ENCODE data around the gene CDT1. TPM values are rescaled to one million over a fixed set of nuclear protein-coding genes. Genes with fewer than 3 reads are reported as not detected.

The CDT1 gene
- total RNA-seq, 1 experiment from 2014 or later = 160 TPM

GRCh38 chr16:88784856-88785105, 18.8 kb upstream of the CDT1 start:
- Histone ChIP-seq H3K9ac (ENCODE audit: low read length) (peak overlapping the region; percentile 94), H3K4me2 (ENCODE audit: low read length) (peak overlapping the region; percentile 92), H3K9me3 (ENCODE audit: control insufficient read depth in 1 of 2, insufficient read depth in 1 of 2, low read depth in 1 of 2, low read length in 2 of 2) (no peaks in the 10 kb centered on the region), H3K9me2 (ENCODE audit: insufficient read depth) (no peaks in the 10 kb centered on the region), H3K4me3 (replicated peaks in 1 of 2; ENCODE audit: low read depth in 1 of 2, low read length in 2 of 2) (peak overlapping the region; percentile 69 to 82), H2AFZ (ENCODE audit: low read depth, low read length, poor library complexity, severe bottlenecking) (no peak overlapping the region), H4K20me1 (ENCODE audit: insufficient read depth) (peaks cover 11% of the 10 kb centered on the region; the same call in 1 of the 2 replicates), H3K4me1 (ENCODE audit: control insufficient read depth in 1 of 2, insufficient read depth in 2 of 2, low read length in 2 of 2) (peaks cover 41 to 51% of the 10 kb centered on the region in 2 experiments), H3K79me2 (ENCODE audit: insufficient read depth, low read length) (peaks cover 52% of the 10 kb centered on the region), H3K27ac (ENCODE audit: low read depth, low read length) (peak overlapping the region; percentile 91), H3K27me3 (ENCODE audit: insufficient read depth, low read length) (no peaks in the 10 kb centered on the region), H3K36me3 (ENCODE audit: control insufficient read depth in 1 of 2, insufficient read depth in 2 of 2, low read length in 2 of 2) (no peaks in the 10 kb centered on the region; a peak in 1 of 4 replicates)
- TF ChIP-seq ZFX (IDR thresholded peaks at IDR 0.05) (peak; percentile 98), RAD21 (IDR thresholded peaks at IDR 0.05; ENCODE audit: low read depth) (no peak)
- ChIA-PET POLR2A (interaction anchor here (0.7 to 2.1 kb wide), 10 partner anchors 9 to 48 kb away, joined by 3 to 18 read pairs (median 4); partner anchors contain the start of gene APRT), RAD21 (ENCODE audit: low non-redundant PET in 1 of 2, low total read pairs in 2 of 2, uncharacterized antibody in 2 of 2, unreplicated experiment in 2 of 2) (interaction anchor here (0.7 to 1.0 kb wide), 3 partner anchors 14 to 47 kb away, joined by 3 to 4 read pairs (median 3); no protein-coding TSS in a partner anchor), CTCF (interaction anchor here (0.9 to 8.9 kb wide), 10 partner anchors 11 to 386 kb away, joined by 3 to 59 read pairs (median 4); partner anchors contain the start of gene CDH15)
- no TSS peak for BruUV-seq (replicated peaks)
- ATAC-seq = peak; percentile 53
- intact Hi-C loops (cut with micrococcal nuclease) = loop anchor here (2.0 kb wide), 2 partner anchors 18 to 40 kb away; partner anchors contain the start of gene CDT1
- DNase-seq (ENCODE audit: low read depth, low spot score) = no peak

- peak within 1 kb of the TSS; percentile 92 for H3K4me2 ChIP-seq (ENCODE audit: low read length)
- no TSS peak for BruUV-seq (replicated peaks)
- no peaks in the 10 kb centered on the region; a peak in 1 of 4 replicates for H3K36me3 ChIP-seq (ENCODE audit: control insufficient read depth in 1 of 2, insufficient read depth in 2 of 2, low read length in 2 of 2)
- peak within 1 kb of the TSS; percentile 69 to 82 for H3K4me3 ChIP-seq (replicated peaks in 1 of 2; ENCODE audit: low read depth in 1 of 2, low read length in 2 of 2)
- peaks cover 11% of the 10 kb centered on the region; the same call in 1 of the 2 replicates for H4K20me1 ChIP-seq (ENCODE audit: insufficient read depth)
- no peaks in the 10 kb centered on the region for H3K9me2 ChIP-seq (ENCODE audit: insufficient read depth)
- CTCF ChIA-PET = interaction anchor here (0.6 to 8.9 kb wide), 12 partner anchors 11 to 386 kb away, joined by 3 to 59 read pairs (median 4); partner anchors contain the start of gene CDH15
- ATAC-seq (peak; percentile 75), DNase-seq (ENCODE audit: low read depth, low spot score) (no peak)
- peak within 1 kb of the TSS; percentile 53 for H2AFZ ChIP-seq (ENCODE audit: low read depth, low read length, poor library complexity, severe bottlenecking)
- H3K27ac ChIP-seq (ENCODE audit: low read depth, low read length) = peak within 1 kb of the TSS; percentile 91
- no peaks in the 10 kb centered on the region for H3K27me3 ChIP-seq (ENCODE audit: insufficient read depth, low read length)
- RAD21 ChIA-PET (ENCODE audit: low non-redundant PET in 1 of 2, low total read pairs in 2 of 2, uncharacterized antibody in 2 of 2, unreplicated experiment in 2 of 2) = interaction anchor here (0.7 to 1.0 kb wide), 3 partner anchors 15 to 48 kb away, joined by 3 to 4 read pairs (median 3); no protein-coding TSS in a partner anchor
- peak within 1 kb of the TSS; percentile 94 for H3K9ac ChIP-seq (ENCODE audit: low read length)
- POLR2A ChIA-PET = interaction anchor here (0.7 to 2.1 kb wide), 8 partner anchors 8 to 48 kb away, joined by 3 to 18 read pairs (median 6); partner anchors contain the start of gene APRT
- no peaks in the 10 kb centered on the region for H3K9me3 ChIP-seq (ENCODE audit: control insufficient read depth in 1 of 2, insufficient read depth in 1 of 2, low read depth in 1 of 2, low read length in 2 of 2)
- intact Hi-C loops (cut with micrococcal nuclease) = loop anchor here (2.0 kb wide), 2 partner anchors 17 to 41 kb away; partner anchors contain the start of gene CDT1
- peaks cover 46% of the 10 kb centered on the region for H3K79me2 ChIP-seq (ENCODE audit: insufficient read depth, low read length)
- peaks cover 35 to 46% of the 10 kb centered on the region in 2 experiments for H3K4me1 ChIP-seq (ENCODE audit: control insufficient read depth in 1 of 2, insufficient read depth in 2 of 2, low read length in 2 of 2)
- TF ChIP-seq POLR2A (IDR thresholded peaks at IDR 0.05; ENCODE audit: borderline replicate concordance, extremely low read depth, insufficient read depth, insufficient read length) (peak; percentile 96), EGR1 (IDR thresholded peaks at IDR 0.05; ENCODE audit: low read depth) (no peak), JUND (IDR thresholded peaks at IDR 0.05) (no peak), ATF3 (IDR thresholded peaks at IDR 0.05) (no peak), RAD21 (IDR thresholded peaks at IDR 0.05; ENCODE audit: low read depth) (no peak), CEBPB (IDR thresholded peaks at IDR 0.05; ENCODE audit: low read depth) (no peak), SP1 (IDR thresholded peaks at IDR 0.05; ENCODE audit: low read depth) (no peak), SRF (IDR thresholded peaks at IDR 0.05; ENCODE audit: low read depth) (no peak), REST (IDR thresholded peaks at IDR 0.05; ENCODE audit: low read depth) (no peak), ZNF274 (IDR thresholded peaks at IDR 0.05; ENCODE audit: low read depth, low read length) (no peak), CBX3 (IDR thresholded peaks at IDR 0.05; ENCODE audit: low read depth) (no peak), CTCF (IDR thresholded peaks at IDR 0.05 in 2 of 3, conservative IDR thresholded peaks at IDR 0.05 in 1 of 3; ENCODE audit: borderline replicate concordance in 1 of 3, insufficient read depth in 1 of 3, low read depth in 2 of 3, low read length in 2 of 3) (peak in 2 of 3 experiments; percentile 80 to 92; a peak in 4 of 6 replicates)
These were observed 18.3 kb upstream of the CDT1 start, which contains the start of gene PIEZO1 for GRCh38 chr16:88785106-88785924. Gene PIEZO1, minus strand, starts transcription at chr16:88785220. Its CDS starts 256 bp downstream, at chr16:88784964.
